DOHH2 (cell line): ENCODE data around the gene EIF4A3.

ENCODE experiments used
- CTCF ChIP-seq: fragments of 200-600 bp; sonication (generic); IDR thresholded peaks from one replicate; pipeline ENCODE4 v1.5.1; 2014; ENCODE audit warnings: antibody characterized with exemption, mild to moderate bottlenecking, low read depth, low read length; ENCODE audit not compliant: poor library complexity, severe bottlenecking
- EZH2phosphoT487 ChIP-seq: fragments of 200-600 bp; sonication (generic); IDR thresholded peaks from 2 replicates; pipeline ENCODE4 v1.6.1; 2017; ENCODE audit warnings: borderline replicate concordance, mild to moderate bottlenecking, antibody characterized with exemption, low read length, moderate library complexity, mixed read lengths

- TF ChIP-seq CTCF (no peak), EZH2phosphoT487 (no peak)
Measured at GRCh38 chr17:80119839-80120238, 27.1 kb downstream of the EIF4A3 start.
